Heart left ventricle (tissue), 16 donors: ENCODE results near the gene GAL3ST2. TPM values are rescaled to one million over a fixed set of nuclear protein-coding genes. Genes with fewer than 3 reads are reported as not detected.
"Not testable (repeated sequence)": the region's sequence is repeated elsewhere in the genome, so short reads cannot be mapped to it uniquely, and the experiment has no call there.

Experiments used
- ATAC-seq, 4 donors: fragments of 200-7000 bp; cut with Tn5 transposase; one replicate each; pipeline ENCODE4 v1.9.1; 2020 to 2022; ENCODE audit warnings: moderate library complexity in 4 of 4, mild to moderate bottlenecking in 3 of 4, moderate number of reproducible peaks in 1 of 4
- DNase-seq, 5 donors: peaks; one replicate each; pipeline ENCODE4 v3.0.0-alpha.2; 2020
- H3K27ac ChIP-seq, 12 donors: fragments of 200-600 bp; sonication (generic) in 4 of 12; one replicate each; pipeline versions ENCODE4 v1.5.0 to v1.8.0; 2016 to 2022; ENCODE audit warnings: mild to moderate bottlenecking in 2 of 12
- H3K27me3 ChIP-seq, 9 donors: fragments of 200-600 bp; sonication (generic) in 2 of 9; one replicate each; pipeline versions ENCODE4 v1.5.1 to v1.8.0; 2016 to 2022; ENCODE audit warnings: mild to moderate bottlenecking in 3 of 9
- H3K36me3 ChIP-seq, 9 donors: fragments of 200-600 bp; sonication (generic) in 2 of 9; one replicate each; pipeline versions ENCODE4 v1.5.0 to v1.8.0; 2018 to 2022; ENCODE audit warnings: mild to moderate bottlenecking in 2 of 9
- H3K4me1 ChIP-seq, 12 donors: fragments of 200-600 bp; sonication (generic) in 4 of 12; one replicate each; pipeline versions ENCODE4 v1.5.0 to v1.8.0; 2016 to 2022; ENCODE audit warnings: mild to moderate bottlenecking in 3 of 12
- H3K4me3 ChIP-seq, 12 donors: fragments of 200-600 bp; sonication (generic) in 4 of 12; one replicate each; pipeline versions ENCODE4 v1.5.0 to v1.8.0; 2017 to 2022; ENCODE audit warnings: mild to moderate bottlenecking in 9 of 12, moderate library complexity in 4 of 12
- H3K9me3 ChIP-seq, 12 donors: fragments of 200-600 bp; sonication (generic) in 4 of 12; one replicate each; pipeline versions ENCODE4 v1.5.0 to v1.8.0; 2016 to 2022; ENCODE audit warnings: mild to moderate bottlenecking in 1 of 12
- CTCF ChIP-seq, 12 donors: fragments of 200-600 bp; sonication (generic) in 4 of 12; IDR thresholded peaks; one replicate each; pipeline versions ENCODE4 v1.5.0 to v1.8.0; 2018 to 2022; ENCODE audit warnings: antibody characterized with exemption in 12 of 12, mild to moderate bottlenecking in 5 of 12
- POLR2A ChIP-seq, 2 donors: fragments of 450-650 bp; IDR thresholded peaks; one replicate each; pipeline ENCODE4 v1.6.1; 2017; ENCODE audit warnings: antibody characterized with exemption in 2 of 2, mild to moderate bottlenecking in 2 of 2, moderate library complexity in 2 of 2
- WGBS, 4 donors: extraction: QIAGEN DNeasy Blood & Tissue Kit in 2 of 4; methylation state at CpG; one replicate each; pipeline versions ENCODE4 v1.1.5 to v1.1.7; 2013 to 2018; 5-methylcytosine and 5-hydroxymethylcytosine counted together
- intact Hi-C, 10 donors: fragments of 100-400 bp; cut with DNase I; formaldehyde crosslinking; loops; one replicate each; pipeline versions ENCODE4 v1.11.1 to v1.14.2; 2022
- polyA plus RNA-seq, 2 donors: library from polyadenylated mRNA; stranded (reverse); fragments of 200-250 nt; gene quantifications; one replicate each; pipeline ENCODE4 v1.2.3, GENCODE V29; 2013
- total RNA-seq, 9 donors: library from RNA; depleted of rRNA in 2 of 9; stranded (reverse); fragments of >200 nt in 2 of 9; fragmentation: NEBNext Ultra II Directional in 3 of 9; extraction: Animal tissue kit (Norgen Biotek cat#: 25700) in 3 of 9; gene quantifications; one replicate each; pipeline versions ENCODE4 v1.1.0 to v1.2.4, GENCODE V29; 2016 to 2023
- donor health status: ischemic (EF 13 %, LVEDD 7.1; RV severe dilation, severe dysfunction).
- donor health status: healthy with polysubstance abuse.
- donor health status: DM: no; HTN: yes; CAD: no.
- donor health status: DM: no; HTN: no; CAD: no.
- donor health status: ischemic (EF 25% LVEDD 6.9; RV normal size, moderate dysfunction).
- donor health status: ischemic (EF 25% LVEDD 5.7; RV mildly dilated, moderate dysfunction).
- donor health status: healthy.
- donor health status: DM: yes; HTN: yes; CAD: no.
- donor health status: ischemic (EF 35%, LVEDD 5.7; RV mildly dilated, moderate dysfunction).
- donor health status: nonischemic (EF 11% LVEDD 7.7; RV severe dilation, severe dysfunction).
- donor health status: DM: yes; HTN: yes; CAD: no.
- donor health status: PGD.
- donor health status: ischemic (EF 29% LVEDD 5.4; RV normal size, mild dysfunction).
- donor health status: nonischemic (EF 23%, LVEDD 6.1; RV moderate dilation, normal function).

The GAL3ST2 gene
- total and polyA plus RNA-seq, 11 donors, result 0.21 to 1.7 TPM; not detected in 9

GRCh38 chr2:241739177-241739576 is 37.4 kb upstream of the GAL3ST2 start:
- TF ChIP-seq CTCF (IDR thresholded peaks at IDR 0.05), result no peak
- no peak for TF ChIP-seq POLR2A (IDR thresholded peaks at IDR 0.05)
- Histone ChIP-seq H3K4me1 (peaks cover 0 to 22% (median 7%) of the 10 kb centered on the region in 12 donors), H3K27ac (no peak overlapping the region), H3K4me3 (no peak overlapping the region), H3K9me3 (no peaks in the 10 kb centered on the region), H3K27me3 (no peaks in the 10 kb centered on the region), H3K36me3 (peaks cover 0 to 17% (median 7%) of the 10 kb centered on the region in 9 donors)
- ATAC-seq (no peak), DNase-seq (peak in 2 of 5 donors; percentile 9 to 37)
- 93 to 97% (median 95%) methylated on average over 15 of the region's 15 CpGs for WGBS, 4 donors
- intact Hi-C loops, result loop anchor here in 3 of 10 donors (5.0 to 10.0 kb wide), 3 partner anchors 136 to 234 kb away; partner anchors contain the start of gene STK25 (in 1 of the 3)

DNA sequence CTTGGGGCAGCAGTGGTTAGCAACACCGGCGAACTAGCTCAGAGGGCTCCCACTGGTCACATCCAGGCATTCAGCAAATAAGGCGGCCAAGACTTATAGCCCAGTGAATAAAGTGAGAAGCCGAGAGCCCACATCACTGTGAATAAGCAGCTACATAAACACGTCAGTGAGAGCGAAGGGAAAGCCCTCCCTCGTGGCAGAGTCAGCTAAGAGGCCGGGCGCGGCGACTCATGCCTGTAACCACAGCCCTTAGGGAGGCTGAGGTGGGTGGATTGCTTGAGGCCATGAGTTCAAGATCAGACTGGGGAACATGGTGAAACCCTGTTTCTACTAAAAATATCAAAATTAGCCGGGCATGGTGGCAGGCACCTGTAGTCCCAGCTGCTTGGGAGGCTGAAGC is 37.0 kb upstream of the GAL3ST2 start:
- Histone ChIP-seq H3K36me3 (peaks cover 0 to 22% (median 12%) of the 10 kb centered on the region in 9 donors), H3K9me3 (no peaks in the 10 kb centered on the region), H3K27me3 (no peaks in the 10 kb centered on the region), H3K4me1 (peaks cover 0 to 21% (median 7%) of the 10 kb centered on the region in 12 donors), H3K27ac (no peak overlapping the region), H3K4me3 (no peak overlapping the region)
- ATAC-seq, result no peak
- WGBS, 4 donors, result 93 to 95% (median 95%) methylated on average over 12 of the region's 12 CpGs
- TF ChIP-seq CTCF (IDR thresholded peaks at IDR 0.05) (no peak), POLR2A (IDR thresholded peaks at IDR 0.05) (no peak)
- peak in 1 of 5 donors; percentile 16 for DNase-seq
- intact Hi-C loops, result loop anchor here in 3 of 10 donors (5.0 to 10.0 kb wide), 3 partner anchors 135 to 235 kb away; partner anchors contain the start of gene STK25 (in 1 of the 3)

GRCh38 chr2:241741016-241741415 is 35.6 kb upstream of the GAL3ST2 start:
- DNase-seq (peak in 1 of 5 donors; percentile 56), ATAC-seq (no peak)
- TF ChIP-seq POLR2A (IDR thresholded peaks at IDR 0.05), result no peak
- intact Hi-C loops, result no loop called here
- H3K27ac ChIP-seq, result no peak overlapping the region
- no peak overlapping the region for H3K4me3 ChIP-seq
- H3K27me3 ChIP-seq, result no peaks in the 10 kb centered on the region
- 74 to 89% (median 87%) methylated on average over 8 to 10 of the region's 10 CpGs for WGBS, 4 donors
- H3K9me3 ChIP-seq, result peaks cover 0 to 6% (median 0%) of the 10 kb centered on the region in 12 donors
- peaks cover 0 to 14% (median 0%) of the 10 kb centered on the region in 12 donors for H3K4me1 ChIP-seq
- H3K36me3 ChIP-seq, result peaks cover 0 to 35% (median 26%) of the 10 kb centered on the region in 9 donors

DNA sequence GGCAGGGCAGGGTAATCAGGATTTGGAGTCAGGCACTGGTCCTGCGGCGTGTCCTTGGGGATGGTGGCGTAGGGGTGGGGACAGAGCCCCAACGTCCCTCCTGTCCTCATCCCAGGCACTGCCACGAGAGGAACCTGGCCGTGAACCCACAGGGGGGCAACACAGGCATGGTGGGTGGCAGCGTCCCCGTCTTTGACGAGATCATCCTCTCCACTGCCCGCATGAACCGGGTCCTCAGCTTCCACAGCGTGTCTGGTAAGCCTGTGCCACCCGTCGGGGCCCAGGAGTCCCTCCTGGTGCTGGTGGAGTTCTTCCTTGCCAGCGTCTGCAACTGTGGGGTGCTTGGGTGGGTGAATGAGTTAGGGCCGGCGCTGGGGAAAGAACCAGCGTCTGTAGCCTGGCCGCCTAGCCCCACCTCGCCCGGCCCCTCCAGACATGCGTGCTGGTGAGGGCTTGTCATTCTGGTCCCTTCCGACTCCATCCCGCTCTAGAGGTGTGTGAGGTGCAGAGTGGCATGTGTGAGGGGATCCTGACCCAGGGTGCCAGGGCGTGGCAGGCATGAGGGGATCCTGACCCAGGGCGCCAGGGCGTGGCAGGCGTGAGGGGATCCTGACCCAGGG is 34.2 kb upstream of the GAL3ST2 start:
- ATAC-seq (no peak), DNase-seq (peak in 1 of 5 donors; percentile 49)
- Histone ChIP-seq H3K27ac (no peak overlapping the region), H3K36me3 (peaks cover 0 to 39% (median 26%) of the 10 kb centered on the region in 9 donors), H3K4me3 (no peak overlapping the region), H3K27me3 (no peaks in the 10 kb centered on the region), H3K9me3 (peaks cover 0 to 10% (median 0%) of the 10 kb centered on the region in 12 donors), H3K4me1 (peaks cover 0 to 14% (median 0%) of the 10 kb centered on the region in 12 donors)
- WGBS, 4 donors, result 92 to 99% (median 96%) methylated on average over 21 to 28 of the region's 28 CpGs
- TF ChIP-seq POLR2A (IDR thresholded peaks at IDR 0.05), result no peak
- intact Hi-C loops, result no loop called here

- intact Hi-C loops, ATAC-seq, H3K27ac ChIP-seq, DNase-seq, H3K4me3 ChIP-seq, H3K27me3 ChIP-seq: not testable (repeated sequence)
- WGBS, 4 donors, result 84 to 97% (median 91%) methylated on average over 9 to 15 of the region's 15 CpGs
- peaks cover 0 to 10% (median 0%) of the 10 kb centered on the region in 12 donors for H3K9me3 ChIP-seq
- H3K4me1 ChIP-seq, result peaks cover 0 to 14% (median 0%) of the 10 kb centered on the region in 12 donors
- peaks cover 0 to 39% (median 28%) of the 10 kb centered on the region in 9 donors for H3K36me3 ChIP-seq
Observed at GRCh38 chr2:241743008-241743407, 33.6 kb upstream of the GAL3ST2 start.
